ENCODE measurements around the gene ANKRD31.

GRCh38 chr5:75078027-75078426 lies 158.7 kb downstream of the ANKRD31 start:
- no peak for TF ChIP-seq CTCF (conservative IDR thresholded peaks at IDR 0.05; ENCODE audit: low read depth, low read length)
- no peak for TF ChIP-seq EZH2 (IDR thresholded peaks at IDR 0.05; ENCODE audit: low read length, unreplicated experiment)
- no peak for TF ChIP-seq EZH2phosphoT487 (IDR thresholded peaks at IDR 0.05; ENCODE audit: borderline replicate concordance, low read length)

Data from PC-3 (cell line).